Left renal cortex interstitium (tissue), 4 donors: ENCODE data around the gene MAN2A2. TPM values are rescaled to one million over a fixed set of nuclear protein-coding genes. Genes with fewer than 3 reads are reported as not detected.
A peak's percentile ranks its signal among the peaks of the same experiment; 100 is the strongest.
"Not testable (repeated sequence)": the region's sequence is repeated elsewhere in the genome, so short reads cannot be mapped to it uniquely, and the experiment has no call there.

Source experiments
- DNase-seq, 4 donors: peaks; one replicate each; pipeline ENCODE4 v3.0.0-alpha.2; 2013; ENCODE audit warnings: low read depth in 4 of 4, low spot score in 2 of 4, missing footprints in 1 of 4
- polyA plus RNA-seq, 4 donors: library from polyadenylated mRNA; unstranded; fragments of 120-200 nt; gene quantifications; one replicate each; pipeline ENCODE4 v1.2.1, GENCODE V29; 2013; ENCODE audit not compliant: insufficient read length in 4 of 4

The MAN2A2 gene
- polyA plus RNA-seq, 4 donors: 35.7 to 67.2 (median 50.2) TPM

DNA sequence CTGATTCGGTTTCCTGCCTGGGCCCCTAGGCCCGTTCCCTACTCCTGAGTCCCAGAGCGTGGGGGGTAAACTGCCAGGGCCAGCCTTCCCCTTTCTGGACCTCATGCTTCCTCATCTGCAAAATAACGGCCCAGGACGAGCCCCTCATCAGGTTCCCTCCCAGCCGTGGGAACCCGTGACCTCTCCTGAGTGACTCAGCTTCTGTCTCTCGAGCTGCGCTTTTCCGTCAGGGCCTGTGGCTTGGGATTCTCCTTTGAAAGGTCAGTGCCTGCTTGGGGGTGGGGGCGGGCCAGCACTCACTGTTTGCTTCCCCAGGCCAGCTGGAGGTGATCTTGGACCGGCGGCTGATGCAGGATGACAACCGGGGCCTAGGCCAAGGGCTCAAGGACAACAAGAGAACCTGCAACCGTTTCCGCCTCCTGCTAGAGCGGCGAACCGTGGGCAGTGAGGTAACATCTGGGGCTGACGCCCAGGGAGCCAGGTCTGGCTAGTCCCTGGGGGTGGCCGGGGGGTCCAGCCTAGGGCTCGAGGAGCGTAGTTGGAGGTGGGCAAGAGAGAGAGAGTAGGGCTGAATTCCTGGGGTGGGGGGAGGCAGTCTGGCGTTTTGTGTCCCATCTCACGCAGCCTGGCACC, 12.8 kb downstream of the MAN2A2 start:
- DNase-seq: no peak

DNA sequence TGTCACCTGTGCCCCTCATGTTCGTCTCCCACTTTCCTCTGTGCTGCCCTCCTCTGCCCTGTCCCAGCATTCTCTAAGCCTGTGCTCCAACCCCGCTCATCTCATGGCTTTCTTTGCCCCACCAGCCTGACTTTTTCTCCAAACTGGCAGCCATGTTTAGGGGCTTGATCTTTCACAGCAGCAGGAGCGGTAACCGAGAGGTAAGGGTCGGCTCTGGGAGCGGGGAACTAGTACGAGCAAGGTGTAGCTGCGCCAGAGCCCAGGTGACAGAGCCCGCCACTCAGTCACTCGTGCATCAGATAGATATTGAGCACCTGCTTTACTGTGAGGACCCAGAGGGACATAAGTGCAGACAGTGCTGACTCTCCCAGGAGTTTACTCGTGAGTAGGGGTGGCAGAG, 13.4 kb downstream of the MAN2A2 start:
- DNase-seq: no peak

DNA sequence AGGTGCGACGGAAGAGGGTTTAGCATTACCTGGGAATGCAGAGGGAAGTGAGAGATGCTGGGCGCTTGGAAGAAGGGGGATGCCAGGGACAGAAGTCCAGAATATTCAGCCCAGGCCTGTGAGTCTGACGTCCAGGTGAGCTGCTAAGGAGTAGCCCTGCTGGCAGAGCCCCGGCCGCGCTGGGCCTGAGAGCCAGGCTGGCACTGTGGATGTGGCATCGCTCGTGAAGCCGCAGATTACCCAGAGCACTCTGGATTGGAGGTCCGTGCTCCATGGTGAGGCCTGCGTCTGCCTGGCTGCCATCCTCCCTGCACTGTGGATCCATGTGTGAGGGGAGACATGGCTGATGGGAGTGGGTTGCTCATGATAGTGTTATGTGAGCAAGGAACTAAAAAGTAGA, 14.5 kb downstream of the MAN2A2 start:
- no peak for DNase-seq

GRCh38 chr15:90918034-90918788, 15.1 kb downstream of the MAN2A2 start:
- no peak for DNase-seq

DNA sequence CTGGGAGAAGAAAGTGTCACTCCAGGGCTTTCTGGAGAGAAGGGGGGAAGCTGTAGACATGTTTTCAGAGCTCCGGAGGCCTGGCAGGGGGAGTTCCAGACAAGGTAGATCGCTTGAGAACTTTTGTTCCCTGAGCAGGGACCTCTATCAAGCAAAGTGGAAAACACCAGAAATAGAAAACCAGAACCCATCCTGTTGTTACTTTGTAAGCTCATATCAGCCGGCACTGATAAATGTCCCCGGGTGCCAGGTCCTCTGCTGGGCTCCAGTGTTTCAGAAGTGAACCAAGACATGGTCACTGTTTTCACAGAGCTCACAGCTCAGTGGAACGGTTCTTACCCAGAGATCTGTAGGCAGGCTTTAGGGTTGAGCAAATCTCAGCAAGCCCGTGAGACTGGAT, 15.7 kb downstream of the MAN2A2 start:
- no peak for DNase-seq

DNA sequence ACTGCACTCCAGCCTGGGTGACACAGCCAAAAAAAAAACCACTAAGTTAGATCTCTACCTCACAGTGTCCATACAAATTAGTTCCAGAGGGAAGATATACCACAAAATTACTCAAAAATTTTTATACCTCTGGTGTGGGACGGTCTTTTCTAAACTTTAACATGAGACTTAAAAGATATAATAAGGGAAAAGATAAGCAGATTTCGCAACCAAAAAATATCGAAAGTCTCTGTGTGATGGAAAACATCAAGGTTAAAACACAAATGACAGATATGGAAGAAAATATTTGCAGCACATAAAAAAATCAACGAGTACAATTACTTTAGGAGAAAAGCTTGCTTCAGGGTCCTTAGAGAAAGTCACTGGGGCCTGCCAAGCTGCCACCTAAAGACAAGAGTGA, 18.8 kb downstream of the MAN2A2 start:
- DNase-seq: no peak

DNA sequence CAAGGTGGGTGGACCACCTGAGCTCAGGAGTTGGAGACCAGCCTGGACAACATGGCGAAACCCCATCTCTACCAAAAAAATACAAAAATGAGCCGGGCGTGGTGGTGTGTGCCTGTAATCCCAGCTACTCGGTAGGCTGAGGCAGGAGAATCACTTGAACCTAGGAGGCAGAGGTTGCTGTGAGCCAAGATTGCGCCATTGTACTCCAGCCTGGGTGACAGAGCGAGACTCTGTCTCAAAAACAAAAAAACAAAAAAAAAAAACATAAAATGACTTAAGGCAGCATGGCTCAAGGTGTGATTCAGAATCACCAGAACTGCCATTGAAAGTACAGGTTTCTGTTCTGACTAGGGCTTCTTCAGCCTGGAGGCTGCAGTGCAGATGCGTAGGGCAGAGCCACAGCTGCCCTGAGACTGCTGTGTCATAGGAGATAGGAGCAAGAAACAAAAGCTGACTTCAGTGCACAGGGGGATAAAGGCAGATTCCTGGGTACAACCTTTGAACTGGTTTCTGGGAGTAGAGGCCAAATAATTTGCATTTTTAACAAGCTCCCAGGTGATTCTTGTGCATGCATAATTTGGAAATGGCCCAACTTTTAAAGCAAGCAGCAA, 19.7 kb downstream of the MAN2A2 start:
- not testable (repeated sequence) for DNase-seq

- DNase-seq: no peak
These were observed 21.3 kb downstream of the MAN2A2 start for GRCh38 chr15:90924375-90924774.

GRCh38 chr15:90926766-90927165, 23.7 kb downstream of the MAN2A2 start:
- not testable (repeated sequence) for DNase-seq

DNA sequence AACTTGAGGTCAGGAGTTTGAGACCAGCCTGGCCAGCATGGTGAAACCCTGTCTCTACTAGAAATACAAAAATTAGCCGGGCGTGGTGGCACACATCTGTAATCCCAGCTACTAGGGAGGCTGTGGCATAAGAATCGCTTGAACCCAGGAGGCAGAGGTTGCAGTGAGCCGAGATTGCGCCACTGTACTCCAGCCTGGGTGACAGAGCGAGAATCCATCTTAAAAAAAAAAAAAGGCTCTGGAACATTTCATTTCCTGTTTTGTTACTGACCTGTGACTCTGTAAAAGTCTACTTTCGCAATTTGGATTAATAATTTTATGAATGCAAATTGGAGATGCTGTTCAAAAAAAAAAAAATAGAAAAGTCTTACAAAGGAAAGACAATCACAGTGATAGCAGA, 25.0 kb downstream of the MAN2A2 start:
- DNase-seq: not testable (repeated sequence)

GRCh38 chr15:90929246-90930019, 26.3 kb downstream of the MAN2A2 start:
- DNase-seq: peak in 1 of 4 donors; percentile 45

GRCh38 chr15:90930861-90931574, 27.9 kb downstream of the MAN2A2 start:
- no peak for DNase-seq

DNA sequence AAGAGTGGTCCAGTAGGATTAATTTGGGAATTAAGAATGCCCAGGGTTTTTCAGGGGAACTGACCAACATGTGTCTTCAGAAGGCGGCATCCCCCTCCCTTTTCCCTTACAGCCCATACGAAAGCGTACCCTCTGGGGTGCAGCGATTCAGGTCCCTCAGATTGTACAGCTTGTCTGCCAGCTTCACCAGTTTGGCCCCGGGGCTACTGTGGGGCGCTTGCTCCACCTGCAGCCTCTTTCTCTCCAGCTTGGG, 28.4 kb downstream of the MAN2A2 start:
- DNase-seq: no peak

GRCh38 chr15:90931828-90932659, 28.9 kb downstream of the MAN2A2 start, which contains the start of gene HDDC3:
Gene HDDC3, minus strand, starts transcription at chr15:90932549. Its CDS starts 9 bp downstream, at chr15:90932540.
- peak in 2 of 4 donors; percentile 43 to 71 for DNase-seq

DNA sequence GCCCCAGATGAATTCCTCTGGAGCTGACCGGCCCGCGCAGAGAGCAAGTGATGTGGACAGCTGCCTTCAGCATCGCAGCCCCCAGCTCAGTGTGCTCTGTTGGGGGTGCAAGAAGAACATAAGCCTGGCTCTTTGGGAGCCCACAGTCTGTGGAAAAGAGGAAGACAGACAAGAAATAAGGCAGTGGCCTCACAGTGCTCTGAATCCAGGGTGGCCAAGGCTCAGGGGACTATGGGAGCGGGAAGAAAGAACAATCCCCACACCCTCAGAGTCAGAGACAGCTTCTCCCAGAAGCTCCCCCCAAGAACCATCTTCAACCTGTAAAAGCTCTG, 29.5 kb downstream of the MAN2A2 start:
- no peak for DNase-seq

DNA sequence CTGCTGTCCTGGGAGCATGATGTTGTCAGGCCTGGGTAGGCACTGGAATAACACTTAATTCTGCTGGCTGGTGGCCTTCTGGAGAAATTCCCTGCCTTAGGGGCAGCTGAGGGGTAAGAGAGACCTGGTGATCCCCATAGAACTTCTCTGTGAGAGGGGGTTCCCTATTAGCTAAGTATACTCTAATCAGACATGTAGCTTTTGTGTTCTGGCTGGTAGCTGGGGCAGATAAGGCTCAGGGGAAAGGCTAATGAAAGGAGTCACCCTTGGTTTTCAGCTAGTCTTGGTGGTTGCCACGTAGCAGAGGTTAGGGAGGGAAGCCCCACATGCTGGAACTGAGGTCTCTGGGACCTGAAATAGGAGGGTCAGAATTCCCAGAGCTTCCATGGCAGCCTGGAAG, 30.2 kb downstream of the MAN2A2 start:
- DNase-seq: no peak

DNA sequence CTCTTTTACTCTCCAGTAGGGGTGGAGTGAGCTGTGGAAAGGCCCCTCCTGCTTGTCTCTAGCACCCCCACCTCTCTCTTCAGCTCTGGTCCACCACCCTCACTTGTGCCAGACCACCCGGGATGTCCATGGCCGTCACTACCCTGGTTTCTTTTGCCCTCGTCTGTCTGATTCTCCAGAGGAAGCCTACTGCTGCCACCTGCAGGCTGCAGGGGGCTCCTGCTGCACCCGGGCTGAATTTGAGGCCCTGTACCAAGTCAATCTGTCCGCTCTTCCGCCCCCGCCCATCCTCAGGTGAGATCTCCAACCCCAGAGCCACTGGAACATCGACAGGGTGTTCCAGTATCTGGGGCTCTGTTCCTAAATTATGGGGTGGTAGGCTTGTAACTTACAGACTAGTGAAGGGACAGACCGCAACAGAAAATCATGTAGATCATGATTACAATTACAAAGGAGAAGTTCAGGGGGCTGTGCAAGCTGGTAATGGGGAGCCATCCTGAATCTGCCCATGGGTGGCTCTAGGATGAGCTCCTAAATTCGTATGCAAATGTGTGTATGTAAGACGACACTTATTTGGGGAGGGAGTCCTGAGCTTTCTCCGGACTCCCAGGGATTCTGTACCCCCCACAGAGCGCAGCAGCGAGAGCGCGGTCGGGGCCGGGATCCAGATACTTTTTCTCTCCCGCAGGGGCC, 31.3 kb downstream of the MAN2A2 start:
- peak in 3 of 4 donors; percentile 43 to 81 (median 70) for DNase-seq

- peak in 3 of 4 donors; percentile 63 to 85 (median 78) for DNase-seq
These were observed 32.0 kb downstream of the MAN2A2 start, which contains the start of gene UNC45A for GRCh38 chr15:90934949-90935751. Gene UNC45A, plus strand, starts transcription at chr15:90935285. Its CDS starts 40 bp downstream, at chr15:90935325.
